Right ventricle myocardium superior (tissue), 1 donor: ENCODE measurements around the gene NTM. TPM values are rescaled to one million over a fixed set of nuclear protein-coding genes. Genes with fewer than 3 reads are reported as not detected.
A peak's percentile ranks its signal among the peaks of the same experiment; 100 is the strongest.

ENCODE experiments used
- ATAC-seq: fragments of 200-7000 bp; cut with Tn5 transposase; one replicate; pipeline ENCODE4 v1.9.1; 2020; ENCODE audit warnings: mild to moderate bottlenecking; ENCODE audit not compliant: poor library complexity
- DNase-seq: peaks from one replicate; pipeline ENCODE4 v3.0.0-alpha.2; 2020
- intact Hi-C: fragments of 100-400 bp; cut with DNase I; formaldehyde crosslinking; loops from one replicate; pipeline ENCODE4 v1.11.2; 2022
- total RNA-seq: library from RNA; stranded (reverse); fragmentation: NEBNext Ultra II Directional; extraction: Animal tissue kit (Norgen Biotek cat#: 25700); gene quantifications from one replicate; pipeline ENCODE4 v1.2.1, GENCODE V29; 2021
- donor health status: DM: no; HTN: yes; CAD: no; lungs with severe emphysema.

The NTM gene
- total RNA-seq, 1 donor from 2014 or later: 1.5 TPM

DNA sequence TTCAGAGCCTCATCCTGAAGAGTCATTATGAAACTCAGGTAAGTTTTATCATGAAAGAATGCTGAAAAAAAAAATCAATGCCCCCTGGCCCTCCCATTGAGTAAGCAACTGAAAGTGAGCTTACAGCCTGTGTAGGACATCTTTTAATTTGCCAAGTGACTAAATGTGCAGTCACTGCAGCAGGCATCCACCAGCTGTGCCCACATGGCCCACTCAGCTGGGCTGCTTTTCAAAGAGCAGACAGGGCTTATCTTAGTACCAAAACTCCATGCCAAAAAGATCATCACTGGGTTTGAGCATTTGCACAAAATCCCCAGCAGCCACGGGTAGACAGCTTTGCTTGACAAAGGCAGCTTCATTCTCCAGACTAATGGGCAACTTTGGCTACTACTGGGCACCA lies 709.7 kb downstream of the NTM start:
- intact Hi-C loops: no loop called here
- no peak for DNase-seq
- ATAC-seq: no peak

DNA sequence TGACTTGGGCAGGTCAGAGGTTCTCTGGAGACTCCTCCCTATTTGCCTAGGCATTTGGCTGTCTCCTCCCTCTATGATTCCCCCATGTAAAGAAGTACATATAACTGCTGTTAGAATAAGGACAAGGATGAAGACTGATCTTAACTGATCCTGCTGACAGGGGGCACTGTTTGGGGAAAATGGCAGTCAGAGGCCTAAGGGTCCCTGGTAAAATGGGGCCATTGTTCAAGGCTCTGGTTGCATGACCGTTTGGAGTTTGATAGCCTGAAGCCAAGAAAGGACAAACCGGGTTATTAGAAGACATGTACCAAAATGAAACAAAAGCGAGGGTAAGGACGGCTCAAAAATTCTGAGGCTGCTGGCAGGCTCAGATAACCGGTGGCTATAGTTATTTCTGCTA lies 712.2 kb downstream of the NTM start:
- ATAC-seq: no peak
- DNase-seq: no peak
- intact Hi-C loops: no loop called here

DNA sequence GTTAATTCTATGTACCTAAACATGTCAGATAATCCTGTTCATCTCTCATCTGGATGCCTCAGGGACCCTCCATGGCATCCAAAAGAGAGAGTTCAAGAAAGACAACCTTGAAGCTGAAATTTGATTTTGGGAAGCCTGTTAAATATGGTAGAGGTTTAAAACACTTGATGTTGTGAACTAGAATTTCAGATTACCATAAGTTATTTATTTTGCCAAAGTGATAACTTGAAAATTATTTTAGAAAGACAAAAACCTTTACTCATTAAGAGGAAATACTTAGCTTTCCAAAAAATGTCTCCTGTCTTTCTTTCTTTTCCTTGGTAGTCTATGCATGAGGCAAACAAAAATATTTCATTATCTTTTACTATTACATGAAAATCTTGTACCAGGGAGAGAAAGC lies 714.0 kb downstream of the NTM start:
- DNase-seq (no peak), ATAC-seq (no peak)
- intact Hi-C loops: no loop called here

DNA sequence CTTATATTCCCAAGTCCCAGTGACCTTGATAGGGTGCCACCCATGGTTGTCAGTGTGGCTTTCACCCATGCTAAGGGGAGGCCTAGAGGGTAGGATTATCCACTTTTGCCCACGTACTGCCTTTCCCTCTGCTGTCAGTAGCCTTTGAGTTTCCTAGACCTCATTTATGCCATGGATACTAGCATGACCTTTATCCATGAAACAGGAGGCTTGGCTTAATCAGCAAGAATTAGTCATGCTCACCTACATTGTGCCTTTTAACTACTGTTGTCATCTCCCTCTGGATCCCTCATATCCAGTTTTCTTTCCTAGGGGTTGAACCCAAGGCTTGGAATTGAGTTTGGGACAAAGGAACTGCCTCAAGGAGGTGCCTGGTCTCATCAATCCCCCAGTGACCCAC lies 716.7 kb downstream of the NTM start:
- ATAC-seq (no peak), DNase-seq (no peak)
- intact Hi-C loops: no loop called here

GRCh38 chr11:132088551-132088950 lies 718.1 kb downstream of the NTM start:
- intact Hi-C loops: no loop called here
- no peak for DNase-seq
- ATAC-seq: no peak

GRCh38 chr11:132093536-132094259 lies 723.3 kb downstream of the NTM start:
- intact Hi-C loops: no loop called here
- DNase-seq (no peak), ATAC-seq (peak; percentile 27)

DNA sequence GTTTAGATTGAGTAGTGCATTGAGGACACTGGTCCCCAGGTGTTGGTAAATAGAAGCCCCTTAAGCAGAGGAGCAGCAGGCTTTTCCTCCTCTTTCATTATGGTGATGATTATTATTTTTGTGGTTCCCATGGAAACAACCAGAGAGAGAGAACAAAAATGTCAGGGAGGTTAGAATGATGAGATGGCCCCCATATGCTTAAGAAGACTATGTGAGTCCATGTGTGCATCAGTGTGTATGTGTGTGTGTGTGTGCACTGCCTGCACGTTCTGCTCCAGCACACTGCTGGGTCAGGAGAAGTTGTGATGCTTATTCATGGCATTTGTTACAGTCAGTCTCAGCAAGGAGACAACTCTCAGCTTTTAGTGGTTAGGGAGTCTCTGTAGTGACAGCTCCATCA lies 724.2 kb downstream of the NTM start:
- DNase-seq (no peak), ATAC-seq (no peak)
- intact Hi-C loops: no loop called here

DNA sequence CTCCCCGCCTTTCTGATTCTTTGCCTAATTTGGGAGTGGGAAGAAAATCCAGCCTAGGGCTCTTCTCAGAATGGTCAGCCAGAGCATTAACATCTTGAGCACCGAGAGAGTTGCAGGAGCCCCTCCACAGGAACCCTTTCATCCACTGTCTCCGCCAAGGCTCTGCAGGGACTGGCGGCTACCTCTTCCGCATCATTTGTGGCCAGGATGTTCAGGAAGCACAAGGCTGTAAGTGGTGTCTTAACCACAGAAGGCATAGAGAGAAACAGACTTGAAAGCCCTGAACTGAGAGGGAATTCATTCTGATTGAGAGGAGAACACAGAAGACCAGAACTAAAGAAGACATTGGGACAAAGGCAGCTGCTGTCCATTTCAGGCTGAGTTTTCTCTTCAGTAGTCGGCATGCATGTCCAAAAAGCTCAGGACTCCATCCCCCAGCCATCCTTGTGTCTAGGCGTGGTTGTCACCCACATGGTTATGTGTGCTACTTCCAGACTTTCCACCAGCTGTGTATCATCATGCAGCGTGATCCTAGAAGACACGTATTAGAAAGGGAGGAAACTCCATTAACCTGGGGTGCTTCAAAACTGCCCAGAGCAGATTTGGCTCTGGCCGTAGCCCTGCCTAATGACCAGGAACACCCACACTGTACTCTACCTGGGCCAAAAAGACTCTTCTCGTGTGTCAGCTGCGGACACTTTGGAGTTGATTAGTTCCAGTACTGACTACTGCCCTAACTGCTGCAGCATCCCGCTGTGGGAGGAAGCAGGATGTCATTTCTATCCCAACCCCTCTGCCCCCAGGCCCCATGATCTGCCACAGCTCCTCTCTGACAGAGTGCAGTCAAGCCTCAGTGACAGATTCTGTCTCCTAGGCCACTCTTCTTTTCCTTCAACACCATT lies 725.1 kb downstream of the NTM start:
- intact Hi-C loops: no loop called here
- ATAC-seq: no peak
- DNase-seq: no peak

GRCh38 chr11:132096132-132096825 lies 725.9 kb downstream of the NTM start:
- DNase-seq: no peak
- no peak for ATAC-seq
- intact Hi-C loops: no loop called here

DNA sequence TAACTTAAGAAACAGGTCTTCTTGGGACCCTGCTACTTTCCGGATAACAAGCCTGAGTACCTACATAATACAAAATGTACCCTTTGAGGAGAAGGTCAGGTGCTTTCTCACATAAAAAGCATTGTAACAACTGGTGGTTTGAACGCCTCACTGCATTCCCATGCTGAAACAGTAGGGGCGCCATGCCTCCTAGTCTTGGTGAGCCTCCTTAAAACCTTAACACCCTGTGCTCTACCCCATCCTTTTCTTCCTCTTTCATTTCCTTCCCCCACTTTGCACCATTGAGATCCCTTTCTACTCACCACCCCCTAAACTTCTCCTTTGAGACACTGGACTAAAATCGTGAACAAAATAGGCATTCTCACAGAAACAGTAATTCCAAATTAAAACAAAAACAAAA lies 729.3 kb downstream of the NTM start:
- ATAC-seq: peak; percentile 62
- intact Hi-C loops: no loop called here
- peak; percentile 50 for DNase-seq

GRCh38 chr11:132100583-132100982 lies 730.2 kb downstream of the NTM start:
- ATAC-seq (no peak), DNase-seq (no peak)
- intact Hi-C loops: no loop called here

GRCh38 chr11:132101881-132102280 lies 731.5 kb downstream of the NTM start:
- intact Hi-C loops: no loop called here
- ATAC-seq: no peak
- DNase-seq: no peak

GRCh38 chr11:132103021-132103420 lies 732.6 kb downstream of the NTM start:
- intact Hi-C loops: no loop called here
- DNase-seq: no peak
- no peak for ATAC-seq

GRCh38 chr11:132106096-132106982 lies 735.9 kb downstream of the NTM start:
- ATAC-seq (no peak), DNase-seq (no peak)
- intact Hi-C loops: no loop called here

DNA sequence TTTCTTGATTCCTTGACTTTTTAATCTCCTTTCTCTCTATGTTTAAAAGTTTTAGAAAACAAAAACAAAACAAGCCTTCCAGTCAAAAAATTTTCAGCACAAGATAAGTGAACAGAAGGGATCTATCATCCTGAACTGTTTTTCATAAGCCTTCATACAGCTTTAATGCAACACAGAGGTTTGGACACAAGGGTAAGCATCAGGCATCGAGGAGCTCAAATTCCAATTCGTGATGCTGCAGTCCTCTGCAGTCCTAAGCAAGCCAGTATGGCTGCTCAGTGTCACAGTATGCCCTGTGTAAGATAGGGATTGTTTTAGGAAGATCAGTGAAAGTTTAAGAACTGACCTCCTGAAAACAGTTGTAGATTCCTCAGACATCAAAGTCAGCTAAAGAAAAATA lies 740.9 kb downstream of the NTM start:
- DNase-seq: no peak
- intact Hi-C loops: loop anchor here (5.0 kb wide), 1 partner anchor 291 kb away; no protein-coding TSS in a partner anchor
- no peak for ATAC-seq

GRCh38 chr11:132111838-132112237 lies 741.4 kb downstream of the NTM start:
- ATAC-seq: peak; percentile 73
- no peak for DNase-seq
- intact Hi-C loops: loop anchor here (5.0 kb wide), 1 partner anchor 290 kb away; no protein-coding TSS in a partner anchor

DNA sequence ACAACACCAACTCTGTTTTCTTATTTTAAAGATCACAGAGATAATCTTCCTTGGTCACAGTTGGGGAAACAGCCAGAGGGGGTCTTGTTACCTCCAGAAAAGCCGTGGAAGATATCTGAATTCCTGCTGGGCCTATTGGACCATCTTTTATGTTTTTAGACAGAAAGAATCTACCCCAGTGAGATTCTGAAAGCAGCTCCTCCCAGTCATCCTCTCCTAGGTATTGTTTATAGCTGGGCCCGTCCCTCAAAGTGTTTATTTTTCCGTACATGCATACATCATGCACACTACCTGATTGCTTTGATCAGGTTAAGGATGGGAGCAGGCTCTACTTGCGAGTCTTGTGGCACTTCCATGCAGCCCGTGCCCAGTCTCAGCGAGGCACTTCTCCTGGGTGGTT lies 742.4 kb downstream of the NTM start:
- ATAC-seq (no peak), DNase-seq (no peak)
- intact Hi-C loops: loop anchor here (5.0 kb wide), 1 partner anchor 289 kb away; no protein-coding TSS in a partner anchor

DNA sequence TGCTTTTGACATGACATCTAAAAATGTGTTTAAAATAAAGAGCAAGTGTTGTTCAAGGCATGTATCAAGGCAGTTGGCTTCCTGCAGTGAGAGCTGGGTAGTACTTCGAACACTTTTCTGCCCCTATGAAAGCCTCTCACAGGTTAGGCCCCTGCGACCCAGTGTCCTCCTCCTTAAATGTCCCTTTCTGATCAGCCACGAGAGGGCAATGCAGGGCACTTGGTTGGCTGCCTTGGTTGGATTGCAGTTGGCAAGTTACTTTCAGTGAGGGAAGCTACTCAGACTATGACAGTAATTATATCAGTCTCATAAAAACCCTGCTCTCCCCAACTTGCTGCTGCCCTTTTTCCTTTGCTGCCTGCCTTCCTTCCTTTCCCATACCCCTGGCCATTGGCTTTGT lies 743.8 kb downstream of the NTM start:
- ATAC-seq: peak; percentile 48
- DNase-seq: peak; percentile 52
- intact Hi-C loops: loop anchor here (5.0 kb wide), 1 partner anchor 288 kb away; no protein-coding TSS in a partner anchor
